Measurements from ENCODE around the gene GARS1.

The GARS1 gene

DNA sequence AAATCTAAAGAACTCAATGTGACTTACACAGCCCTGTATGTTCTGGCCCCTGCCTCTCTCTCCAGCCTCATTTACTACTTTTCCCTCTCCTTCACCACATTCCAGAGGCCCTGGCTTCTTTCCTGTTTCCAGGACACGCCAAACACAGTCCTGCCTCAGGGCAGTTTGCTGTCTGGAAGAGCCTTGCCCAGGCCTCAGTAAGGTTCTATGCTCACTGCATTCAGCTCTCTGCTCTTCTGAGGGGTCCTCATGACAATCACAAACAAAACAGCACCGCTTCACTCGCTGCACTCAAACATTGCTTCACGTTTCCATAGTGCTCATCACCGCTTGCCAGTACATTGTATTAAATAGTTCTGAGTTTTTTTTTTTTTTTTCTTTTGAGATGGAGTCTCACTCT lies 35.1 kb upstream of the GARS1 start (continued):
- TF ChIP-seq ZNF571 (tag by site-specific recombination; IDR thresholded peaks at IDR 0.05) (no peak), ZNF555 (tag by site-specific recombination; conservative IDR thresholded peaks at IDR 0.05) (no peak)

DNA sequence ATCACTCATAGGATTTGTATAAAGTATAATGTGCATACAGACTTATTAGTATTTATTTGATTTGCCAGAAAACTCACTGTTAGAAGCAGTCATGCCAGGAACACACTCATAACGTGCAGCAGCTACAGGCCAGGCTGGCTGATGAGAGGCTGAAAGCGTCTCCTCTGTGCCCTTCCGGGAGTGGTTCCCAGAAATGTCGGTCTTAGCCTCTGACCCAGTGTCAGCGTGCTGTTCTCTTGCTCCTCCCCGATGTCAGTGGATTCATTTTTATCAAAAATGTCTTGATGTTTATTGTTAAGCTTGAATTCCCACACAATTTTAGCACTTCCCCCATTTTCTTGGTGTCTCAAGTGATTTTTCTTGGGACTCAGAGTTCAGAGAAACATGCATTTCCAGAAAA lies 33.3 kb upstream of the GARS1 start:
- CTCF ChIA-PET, result interaction anchor here (0.6 to 8.0 kb wide), 5 partner anchors 12 to 335 kb away, joined by 3 to 167 read pairs (median 4); no protein-coding TSS in a partner anchor
- H3K27ac ChIP-seq (ENCODE audit: extremely low read depth, low read depth, low read length), result no peak overlapping the region
- POLR2A ChIA-PET, result no interaction called here
- H3K4me3 ChIP-seq (ENCODE audit: low read depth, low read length), result no peak overlapping the region
- H3K36me3 ChIP-seq (ENCODE audit: control insufficient read depth in 2 of 2, insufficient read depth in 1 of 2, low read length in 2 of 2), result peaks cover 0 to 3% of the 10 kb centered on the region in 2 experiments; a peak in 1 of 3 replicates
- H3K9me3 ChIP-seq (ENCODE audit: control insufficient read depth, insufficient read depth, low read depth, low read length), result no peaks in the 10 kb centered on the region
- H3K4me1 ChIP-seq (ENCODE audit: control insufficient read depth, insufficient read depth, low read length), result peaks cover 7% of the 10 kb centered on the region
- TF ChIP-seq TRIM28 (IDR thresholded peaks at IDR 0.05; ENCODE audit: borderline replicate concordance, low read length) (no peak), KLF16 (tag by site-specific recombination; IDR thresholded peaks at IDR 0.05) (no peak), ZNF433 (tag by site-specific recombination; IDR thresholded peaks at IDR 0.05; ENCODE audit: low read depth) (no peak), ZFP37 (tag by site-specific recombination; IDR thresholded peaks at IDR 0.05) (no peak), ZNF777 (tag by site-specific recombination; IDR thresholded peaks at IDR 0.05; ENCODE audit: borderline replicate concordance) (no peak), ZFHX2 (tag by site-specific recombination; conservative IDR thresholded peaks at IDR 0.05) (no peak), ZNF664 (tag by site-specific recombination; IDR thresholded peaks at IDR 0.05) (no peak), GLI4 (tag by site-specific recombination; IDR thresholded peaks at IDR 0.05) (no peak)
- TF ChIP-seq, protein P1, sequence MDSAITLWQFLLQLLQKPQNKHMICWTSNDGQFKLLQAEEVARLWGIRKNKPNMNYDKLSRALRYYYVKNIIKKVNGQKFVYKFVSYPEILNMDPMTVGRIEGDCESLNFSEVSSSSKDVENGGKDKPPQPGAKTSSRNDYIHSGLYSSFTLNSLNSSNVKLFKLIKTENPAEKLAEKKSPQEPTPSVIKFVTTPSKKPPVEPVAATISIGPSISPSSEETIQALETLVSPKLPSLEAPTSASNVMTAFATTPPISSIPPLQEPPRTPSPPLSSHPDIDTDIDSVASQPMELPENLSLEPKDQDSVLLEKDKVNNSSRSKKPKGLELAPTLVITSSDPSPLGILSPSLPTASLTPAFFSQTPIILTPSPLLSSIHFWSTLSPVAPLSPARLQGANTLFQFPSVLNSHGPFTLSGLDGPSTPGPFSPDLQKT (IDR thresholded peaks at IDR 0.05; ENCODE audit: borderline replicate concordance, low read depth, low read length), result no peak
- TF ChIP-seq, protein P2, sequence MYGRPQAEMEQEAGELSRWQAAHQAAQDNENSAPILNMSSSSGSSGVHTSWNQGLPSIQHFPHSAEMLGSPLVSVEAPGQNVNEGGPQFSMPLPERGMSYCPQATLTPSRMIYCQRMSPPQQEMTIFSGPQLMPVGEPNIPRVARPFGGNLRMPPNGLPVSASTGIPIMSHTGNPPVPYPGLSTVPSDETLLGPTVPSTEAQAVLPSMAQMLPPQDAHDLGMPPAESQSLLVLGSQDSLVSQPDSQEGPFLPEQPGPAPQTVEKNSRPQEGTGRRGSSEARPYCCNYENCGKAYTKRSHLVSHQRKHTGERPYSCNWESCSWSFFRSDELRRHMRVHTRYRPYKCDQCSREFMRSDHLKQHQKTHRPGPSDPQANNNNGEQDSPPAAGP (tag by site-specific recombination; IDR thresholded peaks at IDR 0.05), result no peak
- TF ChIP-seq, protein P3, sequence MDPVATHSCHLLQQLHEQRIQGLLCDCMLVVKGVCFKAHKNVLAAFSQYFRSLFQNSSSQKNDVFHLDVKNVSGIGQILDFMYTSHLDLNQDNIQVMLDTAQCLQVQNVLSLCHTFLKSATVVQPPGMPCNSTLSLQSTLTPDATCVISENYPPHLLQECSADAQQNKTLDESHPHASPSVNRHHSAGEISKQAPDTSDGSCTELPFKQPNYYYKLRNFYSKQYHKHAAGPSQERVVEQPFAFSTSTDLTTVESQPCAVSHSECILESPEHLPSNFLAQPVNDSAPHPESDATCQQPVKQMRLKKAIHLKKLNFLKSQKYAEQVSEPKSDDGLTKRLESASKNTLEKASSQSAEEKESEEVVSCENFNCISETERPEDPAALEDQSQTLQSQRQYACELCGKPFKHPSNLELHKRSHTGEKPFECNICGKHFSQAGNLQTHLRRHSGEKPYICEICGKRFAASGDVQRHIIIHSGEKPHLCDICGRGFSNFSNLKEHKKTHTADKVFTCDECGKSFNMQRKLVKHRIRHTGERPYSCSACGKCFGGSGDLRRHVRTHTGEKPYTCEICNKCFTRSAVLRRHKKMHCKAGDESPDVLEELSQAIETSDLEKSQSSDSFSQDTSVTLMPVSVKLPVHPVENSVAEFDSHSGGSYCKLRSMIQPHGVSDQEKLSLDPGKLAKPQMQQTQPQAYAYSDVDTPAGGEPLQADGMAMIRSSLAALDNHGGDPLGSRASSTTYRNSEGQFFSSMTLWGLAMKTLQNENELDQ (tag by site-specific recombination; IDR thresholded peaks at IDR 0.05; ENCODE audit: low read depth), result no peak
- TF ChIP-seq, protein P4, sequence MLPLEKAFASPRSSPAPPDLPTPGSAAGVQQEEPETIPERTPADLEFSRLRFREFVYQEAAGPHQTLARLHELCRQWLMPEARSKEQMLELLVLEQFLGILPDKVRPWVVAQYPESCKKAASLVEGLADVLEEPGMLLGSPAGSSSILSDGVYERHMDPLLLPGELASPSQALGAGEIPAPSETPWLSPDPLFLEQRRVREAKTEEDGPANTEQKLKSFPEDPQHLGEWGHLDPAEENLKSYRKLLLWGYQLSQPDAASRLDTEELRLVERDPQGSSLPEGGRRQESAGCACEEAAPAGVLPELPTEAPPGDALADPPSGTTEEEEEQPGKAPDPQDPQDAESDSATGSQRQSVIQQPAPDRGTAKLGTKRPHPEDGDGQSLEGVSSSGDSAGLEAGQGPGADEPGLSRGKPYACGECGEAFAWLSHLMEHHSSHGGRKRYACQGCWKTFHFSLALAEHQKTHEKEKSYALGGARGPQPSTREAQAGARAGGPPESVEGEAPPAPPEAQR (tag by site-specific recombination; IDR thresholded peaks at IDR 0.05), result no peak
- TF ChIP-seq, protein P5, sequence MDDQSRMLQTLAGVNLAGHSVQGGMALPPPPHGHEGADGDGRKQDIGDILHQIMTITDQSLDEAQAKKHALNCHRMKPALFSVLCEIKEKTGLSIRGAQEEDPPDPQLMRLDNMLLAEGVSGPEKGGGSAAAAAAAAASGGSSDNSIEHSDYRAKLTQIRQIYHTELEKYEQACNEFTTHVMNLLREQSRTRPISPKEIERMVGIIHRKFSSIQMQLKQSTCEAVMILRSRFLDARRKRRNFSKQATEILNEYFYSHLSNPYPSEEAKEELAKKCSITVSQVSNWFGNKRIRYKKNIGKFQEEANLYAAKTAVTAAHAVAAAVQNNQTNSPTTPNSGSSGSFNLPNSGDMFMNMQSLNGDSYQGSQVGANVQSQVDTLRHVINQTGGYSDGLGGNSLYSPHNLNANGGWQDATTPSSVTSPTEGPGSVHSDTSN (CRISPR knock-in tag; IDR thresholded peaks at IDR 0.05), result no peak
- TF ChIP-seq, protein P6, sequence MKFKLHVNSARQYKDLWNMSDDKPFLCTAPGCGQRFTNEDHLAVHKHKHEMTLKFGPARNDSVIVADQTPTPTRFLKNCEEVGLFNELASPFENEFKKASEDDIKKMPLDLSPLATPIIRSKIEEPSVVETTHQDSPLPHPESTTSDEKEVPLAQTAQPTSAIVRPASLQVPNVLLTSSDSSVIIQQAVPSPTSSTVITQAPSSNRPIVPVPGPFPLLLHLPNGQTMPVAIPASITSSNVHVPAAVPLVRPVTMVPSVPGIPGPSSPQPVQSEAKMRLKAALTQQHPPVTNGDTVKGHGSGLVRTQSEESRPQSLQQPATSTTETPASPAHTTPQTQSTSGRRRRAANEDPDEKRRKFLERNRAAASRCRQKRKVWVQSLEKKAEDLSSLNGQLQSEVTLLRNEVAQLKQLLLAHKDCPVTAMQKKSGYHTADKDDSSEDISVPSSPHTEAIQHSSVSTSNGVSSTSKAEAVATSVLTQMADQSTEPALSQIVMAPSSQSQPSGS (tag by site-specific recombination; IDR thresholded peaks at IDR 0.05; ENCODE audit: low read depth), result no peak
